ENCODE measurements around the gene STMP1. TPM values are rescaled to one million over a fixed set of nuclear protein-coding genes. Genes with fewer than 3 reads are reported as not detected.

The STMP1 gene
- total RNA-seq, 2 experiments from 2014 or later = 21.5 to 21.6 TPM

DNA sequence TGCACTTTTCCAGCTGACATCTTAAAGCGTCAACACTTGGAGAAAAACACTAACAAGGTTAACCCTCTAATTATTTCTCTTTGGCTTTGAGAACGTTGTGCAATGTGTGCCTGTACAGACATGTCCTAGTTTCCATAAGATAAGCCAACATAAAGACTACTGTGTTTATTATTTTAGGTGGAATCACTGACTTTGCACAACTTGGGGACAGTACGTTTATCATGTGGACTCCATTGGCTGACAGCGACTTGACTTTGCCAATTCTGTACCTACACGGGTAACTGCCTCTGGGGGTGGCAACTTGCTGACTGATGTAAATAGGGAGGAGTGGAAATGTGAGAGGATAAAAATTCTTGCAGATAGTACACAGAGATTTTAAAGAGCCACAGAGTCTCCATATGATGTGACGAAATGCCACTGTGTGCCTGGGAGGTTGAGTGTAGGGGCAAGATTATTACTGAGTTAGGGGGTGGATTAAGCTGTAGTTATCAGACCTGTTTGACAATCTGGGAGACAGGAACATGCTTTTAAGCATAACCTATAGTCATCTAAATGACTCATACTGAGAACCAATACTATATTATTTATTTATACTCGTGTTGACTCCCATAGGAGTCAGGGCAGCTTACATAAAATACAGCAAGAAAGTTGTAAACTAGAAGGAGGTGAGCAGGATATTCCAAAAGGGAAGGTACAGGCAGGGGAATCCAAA is 44.7 kb downstream of the STMP1 start:
- Mint-ChIP-seq H3K4me3 (no peak overlapping the region), H3K27ac (no peak overlapping the region), H3K9me3 (no peaks in the 10 kb centered on the region), H3K4me1 (ENCODE audit: low read depth) (no peaks in the 10 kb centered on the region), H3K27me3 (ENCODE audit: low read depth) (no peaks in the 10 kb centered on the region), H3K36me3 (ENCODE audit: low read depth) (no peaks in the 10 kb centered on the region)
- DNase-seq = no peak
- CTCF ChIA-PET = interaction anchor here (0.6 kb wide), 1 partner anchor 534 kb away, joined by 4 read pairs; no protein-coding TSS in a partner anchor
- intact Hi-C loops (cut with micrococcal nuclease) = no loop called here

GRCh38 chr7:135707570-135707966 is 45.3 kb downstream of the STMP1 start:
- DNase-seq = no peak
- Mint-ChIP-seq H3K36me3 (ENCODE audit: low read depth) (no peaks in the 10 kb centered on the region), H3K27me3 (ENCODE audit: low read depth) (no peaks in the 10 kb centered on the region), H3K9me3 (no peaks in the 10 kb centered on the region), H3K27ac (no peak overlapping the region), H3K4me3 (no peak overlapping the region), H3K4me1 (ENCODE audit: low read depth) (no peaks in the 10 kb centered on the region)
- CTCF ChIA-PET = no interaction called here
- intact Hi-C loops (cut with micrococcal nuclease) = no loop called here

- Mint-ChIP-seq H3K36me3 (ENCODE audit: low read depth) (no peaks in the 10 kb centered on the region), H3K4me3 (no peak overlapping the region), H3K9me3 (no peaks in the 10 kb centered on the region), H3K27me3 (ENCODE audit: low read depth) (no peaks in the 10 kb centered on the region), H3K4me1 (ENCODE audit: low read depth) (no peaks in the 10 kb centered on the region), H3K27ac (no peak overlapping the region)
- intact Hi-C loops (cut with micrococcal nuclease) = no loop called here
- DNase-seq = no peak
- CTCF ChIA-PET = no interaction called here
Measured at GRCh38 chr7:135708041-135708440, 45.7 kb downstream of the STMP1 start.

DNA sequence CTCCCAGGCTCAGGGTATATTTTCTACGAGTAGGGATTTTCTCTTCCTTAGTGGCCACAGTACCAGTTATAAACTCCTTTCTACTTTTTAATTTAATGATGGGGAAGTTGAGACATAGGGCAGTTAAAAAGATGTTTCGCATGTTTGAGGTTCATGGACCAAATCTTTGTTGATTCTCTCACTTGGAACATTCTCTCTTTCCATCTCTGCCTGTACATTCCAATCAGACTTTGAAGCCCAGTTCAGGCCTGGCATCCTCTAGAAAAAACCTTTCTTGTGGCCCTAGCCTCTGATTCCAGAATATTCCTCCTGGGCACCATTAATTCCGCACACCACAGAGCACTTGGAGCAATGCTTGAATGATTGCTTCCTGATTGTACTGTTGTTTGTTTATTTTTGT is 47.2 kb downstream of the STMP1 start:
- H3K27ac Mint-ChIP-seq = no peak overlapping the region
- H3K4me1 Mint-ChIP-seq (ENCODE audit: low read depth) = no peaks in the 10 kb centered on the region
- CTCF ChIA-PET = interaction anchor here (1.1 to 1.5 kb wide), 2 partner anchors 37 to 173 kb away, joined by 3 to 5 read pairs; no protein-coding TSS in a partner anchor
- H3K27me3 Mint-ChIP-seq (ENCODE audit: low read depth) = no peaks in the 10 kb centered on the region
- H3K9me3 Mint-ChIP-seq = no peaks in the 10 kb centered on the region
- intact Hi-C loops (cut with micrococcal nuclease) = no loop called here
- DNase-seq = no peak
- H3K36me3 Mint-ChIP-seq (ENCODE audit: low read depth) = no peaks in the 10 kb centered on the region
- H3K4me3 Mint-ChIP-seq = no peak overlapping the region

DNA sequence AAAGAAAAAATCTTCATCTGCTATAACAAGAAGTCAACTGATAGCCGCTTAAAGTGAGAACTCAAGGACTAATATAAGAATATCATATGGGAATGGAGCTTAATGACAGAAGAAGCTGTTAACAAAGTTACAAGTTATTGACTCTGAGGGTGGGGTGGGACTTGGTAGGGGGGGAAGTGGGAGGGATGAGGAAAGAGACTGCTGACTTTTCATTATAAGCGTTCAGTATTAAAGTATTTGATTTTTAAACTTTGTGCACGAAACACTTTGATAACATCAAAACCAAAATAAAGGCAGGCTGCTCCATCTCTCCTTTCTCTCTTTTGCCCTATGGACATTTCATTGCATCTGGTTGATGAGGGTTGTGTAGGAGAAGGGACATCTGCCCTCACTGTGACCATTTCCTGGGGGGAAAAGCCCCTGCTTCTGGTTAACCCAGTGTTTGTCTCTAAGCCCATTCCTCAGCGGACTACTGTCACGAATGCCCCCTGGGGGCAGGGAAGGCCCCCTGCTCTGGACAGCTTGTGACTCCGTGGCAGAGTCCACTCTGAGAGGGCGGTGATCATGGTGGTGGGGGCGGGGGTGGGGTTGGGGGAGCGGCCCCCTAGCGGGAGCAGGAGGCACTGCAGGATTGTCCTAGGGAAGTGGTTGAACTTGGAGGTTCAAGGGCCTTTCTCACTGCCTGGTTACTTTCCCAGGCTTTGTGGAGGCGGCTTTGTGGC is 48.3 kb downstream of the STMP1 start:
- Mint-ChIP-seq H3K9me3 (no peaks in the 10 kb centered on the region), H3K27me3 (ENCODE audit: low read depth) (no peaks in the 10 kb centered on the region), H3K4me1 (ENCODE audit: low read depth) (no peaks in the 10 kb centered on the region), H3K27ac (no peak overlapping the region), H3K4me3 (no peak overlapping the region), H3K36me3 (ENCODE audit: low read depth) (no peaks in the 10 kb centered on the region)
- CTCF ChIA-PET = interaction anchor here (0.6 to 2.6 kb wide), 11 partner anchors 9 to 374 kb away, joined by 3 to 10 read pairs (median 4); no protein-coding TSS in a partner anchor
- no peak for DNase-seq
- intact Hi-C loops (cut with micrococcal nuclease) = loop anchor here (2.0 to 5.0 kb wide), 2 partner anchors 48 to 428 kb away; partner anchors contain the start of gene STMP1

DNA sequence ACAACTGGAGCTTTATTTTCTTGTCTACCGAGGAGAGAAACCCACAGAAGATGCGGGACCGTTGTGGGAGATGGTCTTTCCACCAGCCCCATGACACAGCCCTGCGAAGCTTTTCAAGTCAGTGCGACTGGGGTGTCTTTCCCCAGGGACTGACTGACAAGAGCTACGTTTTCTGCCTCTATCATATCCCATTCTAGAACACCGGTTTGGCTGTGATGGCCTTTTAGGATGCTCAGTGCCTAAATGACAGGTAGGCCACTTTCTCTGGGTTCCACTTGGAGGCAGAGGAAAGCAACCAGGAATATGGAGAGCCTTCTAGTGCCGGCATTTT is 48.8 kb downstream of the STMP1 start:
- Mint-ChIP-seq H3K4me3 (no peak overlapping the region), H3K9me3 (no peaks in the 10 kb centered on the region), H3K27me3 (ENCODE audit: low read depth) (no peaks in the 10 kb centered on the region), H3K4me1 (ENCODE audit: low read depth) (no peaks in the 10 kb centered on the region), H3K36me3 (ENCODE audit: low read depth) (no peaks in the 10 kb centered on the region), H3K27ac (no peak overlapping the region)
- intact Hi-C loops (cut with micrococcal nuclease) = loop anchor here (2.0 to 5.0 kb wide), 2 partner anchors 48 to 429 kb away; partner anchors contain the start of gene STMP1
- CTCF ChIA-PET = interaction anchor here (0.6 to 2.6 kb wide), 9 partner anchors 9 to 373 kb away, joined by 3 to 10 read pairs (median 5); no protein-coding TSS in a partner anchor
- no peak for DNase-seq

GRCh38 chr7:135712182-135712782 is 50.0 kb downstream of the STMP1 start:
- CTCF ChIA-PET = interaction anchor here (0.5 to 2.6 kb wide), 7 partner anchors 10 to 193 kb away, joined by 3 to 10 read pairs (median 5); no protein-coding TSS in a partner anchor
- Mint-ChIP-seq H3K27ac (no peak overlapping the region), H3K4me1 (ENCODE audit: low read depth) (no peaks in the 10 kb centered on the region), H3K36me3 (ENCODE audit: low read depth) (no peaks in the 10 kb centered on the region), H3K4me3 (no peak overlapping the region), H3K9me3 (no peaks in the 10 kb centered on the region), H3K27me3 (ENCODE audit: low read depth) (no peaks in the 10 kb centered on the region)
- no peak for DNase-seq
- intact Hi-C loops (cut with micrococcal nuclease) = loop anchor here (5.0 kb wide), 1 partner anchor 430 kb away; no protein-coding TSS in a partner anchor

GRCh38 chr7:135712796-135713195 is 50.5 kb downstream of the STMP1 start:
- Mint-ChIP-seq H3K36me3 (ENCODE audit: low read depth) (no peaks in the 10 kb centered on the region), H3K27me3 (ENCODE audit: low read depth) (peaks cover under 1% of the 10 kb centered on the region), H3K27ac (no peak overlapping the region), H3K4me3 (no peak overlapping the region), H3K9me3 (no peaks in the 10 kb centered on the region), H3K4me1 (ENCODE audit: low read depth) (no peaks in the 10 kb centered on the region)
- intact Hi-C loops (cut with micrococcal nuclease) = loop anchor here (5.0 kb wide), 1 partner anchor 430 kb away; no protein-coding TSS in a partner anchor
- CTCF ChIA-PET = interaction anchor here (0.7 to 2.6 kb wide), 3 partner anchors 12 to 150 kb away, joined by 3 to 10 read pairs (median 5); no protein-coding TSS in a partner anchor
- no peak for DNase-seq

DNA sequence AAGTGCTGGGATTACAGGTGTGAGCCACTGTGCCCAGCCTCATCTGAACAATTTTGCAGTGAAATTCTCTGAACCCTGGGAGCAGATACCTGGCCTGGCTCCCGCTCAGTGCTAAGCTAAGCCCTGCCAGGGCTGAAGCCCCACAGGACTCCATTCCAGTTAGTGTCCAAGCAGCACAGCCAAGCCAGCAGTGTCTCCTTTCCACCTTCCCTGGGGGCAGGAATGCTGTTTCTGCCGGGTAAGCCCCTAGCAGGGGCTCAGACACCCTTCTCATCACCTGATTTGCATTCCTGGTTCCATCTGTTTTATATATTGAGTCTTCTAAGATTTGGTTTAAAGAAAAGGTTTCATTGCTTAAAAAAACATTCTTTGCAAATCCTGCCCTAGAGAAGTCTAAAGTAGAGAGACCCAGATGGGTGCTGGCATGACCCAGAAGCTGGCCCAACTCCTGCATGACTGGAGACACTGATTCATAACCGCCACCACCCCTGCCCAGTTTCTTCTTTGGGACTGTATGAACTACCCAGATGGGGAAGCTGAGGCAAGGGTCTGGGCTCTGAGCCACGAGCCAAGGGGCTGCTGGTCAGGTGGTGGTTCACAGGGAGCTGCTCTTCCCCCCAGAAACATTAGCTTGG is 51.6 kb downstream of the STMP1 start:
- no peak overlapping the region for H3K4me3 Mint-ChIP-seq
- intact Hi-C loops (cut with micrococcal nuclease) = loop anchor here (5.0 kb wide), 1 partner anchor 432 kb away; no protein-coding TSS in a partner anchor
- CTCF ChIA-PET = interaction anchor here (1.5 to 1.6 kb wide), 2 partner anchors 9 to 38 kb away, joined by 4 to 5 read pairs; no protein-coding TSS in a partner anchor

DNA sequence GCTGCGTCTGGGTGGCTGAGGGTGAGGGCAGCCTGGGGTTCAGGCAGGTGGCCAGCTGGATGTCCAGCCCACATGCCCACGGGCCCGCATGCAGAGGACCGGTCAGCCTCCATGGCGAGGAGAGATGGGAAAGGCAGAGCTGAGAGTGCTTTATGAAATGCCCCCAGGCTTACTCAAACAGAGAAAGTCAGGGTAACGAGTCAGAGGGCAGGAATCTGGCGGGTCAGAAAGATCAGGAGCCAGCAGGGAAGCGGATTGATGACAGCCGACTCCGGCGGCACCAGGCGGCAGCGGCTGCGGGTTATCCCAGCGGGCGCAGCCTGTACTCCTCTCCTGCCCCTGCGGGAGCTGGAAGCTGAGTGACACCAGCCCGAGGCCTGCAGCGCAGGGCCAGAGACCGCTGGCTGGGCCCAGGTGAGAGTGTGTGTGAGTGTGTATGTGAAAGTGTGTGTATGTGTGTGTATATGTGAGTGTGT is 52.3 kb downstream of the STMP1 start:
- H3K27ac Mint-ChIP-seq = no peak overlapping the region
- H3K36me3 Mint-ChIP-seq (ENCODE audit: low read depth) = no peaks in the 10 kb centered on the region
- no peaks in the 10 kb centered on the region for H3K9me3 Mint-ChIP-seq
- H3K27me3 Mint-ChIP-seq (ENCODE audit: low read depth) = peaks cover 7% of the 10 kb centered on the region
- no peak overlapping the region for H3K4me3 Mint-ChIP-seq
- DNase-seq = no peak
- CTCF ChIA-PET = interaction anchor here (1.6 kb wide), 1 partner anchor 9 kb away, joined by 4 read pairs; no protein-coding TSS in a partner anchor
- no peaks in the 10 kb centered on the region for H3K4me1 Mint-ChIP-seq (ENCODE audit: low read depth)
- intact Hi-C loops (cut with micrococcal nuclease) = loop anchor here (5.0 kb wide), 1 partner anchor 432 kb away; no protein-coding TSS in a partner anchor

More for the DNA sequence above, 51.6 kb downstream of the STMP1 start:
- Mint-ChIP-seq H3K4me1 (ENCODE audit: low read depth) (no peaks in the 10 kb centered on the region), H3K27ac (no peak overlapping the region), H3K9me3 (no peaks in the 10 kb centered on the region), H3K36me3 (ENCODE audit: low read depth) (no peaks in the 10 kb centered on the region), H3K27me3 (ENCODE audit: low read depth) (peaks cover 7% of the 10 kb centered on the region)
- DNase-seq = no peak

DNA sequence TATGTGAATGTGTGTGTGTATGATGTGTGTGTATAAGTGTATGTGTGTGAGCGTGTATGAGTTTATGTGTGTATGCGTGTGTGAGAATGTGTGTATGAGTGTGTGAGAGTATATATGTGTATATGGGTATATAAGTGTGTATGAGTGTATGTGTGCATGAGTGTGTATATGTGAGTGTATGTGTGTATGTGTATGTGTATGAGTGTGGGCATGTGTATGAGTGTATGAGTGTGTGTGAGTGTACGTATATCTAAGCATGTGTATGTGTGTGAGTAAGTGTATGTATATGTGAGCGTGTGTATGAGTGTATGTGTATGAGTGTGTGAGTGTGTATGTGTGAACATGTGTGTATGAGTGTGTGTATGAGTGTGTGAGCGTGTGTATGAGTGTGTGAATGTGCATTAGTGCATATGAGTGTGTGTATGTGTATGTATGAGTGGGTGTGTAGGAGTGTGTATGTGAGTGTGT is 52.8 kb downstream of the STMP1 start:
- H3K4me3 Mint-ChIP-seq = no peak overlapping the region
- H3K9me3 Mint-ChIP-seq = no peaks in the 10 kb centered on the region

More for the DNA sequence above, 52.8 kb downstream of the STMP1 start:
- DNase-seq = no peak
- CTCF ChIA-PET = interaction anchor here (1.6 kb wide), 1 partner anchor 10 kb away, joined by 4 read pairs; no protein-coding TSS in a partner anchor
- no peaks in the 10 kb centered on the region for H3K4me1 Mint-ChIP-seq (ENCODE audit: low read depth)
- peaks cover 7% of the 10 kb centered on the region for H3K27me3 Mint-ChIP-seq (ENCODE audit: low read depth)
- H3K27ac Mint-ChIP-seq = no peak overlapping the region
- intact Hi-C loops (cut with micrococcal nuclease) = no loop called here
- no peaks in the 10 kb centered on the region for H3K36me3 Mint-ChIP-seq (ENCODE audit: low read depth)

Measured in activated naive CD4-positive, alpha-beta T cell treated with anti-CD3 and anti-CD28 coated beads for 36 hours (primary cell).